Metanephros (tissue), 1 donor: ENCODE results near the gene NCAPH2. TPM values are rescaled to one million over a fixed set of nuclear protein-coding genes. Genes with fewer than 3 reads are reported as not detected.

Experiments
- total RNA-seq: library from RNA; depleted of rRNA; stranded (reverse); fragments of >200 nt; gene quantifications from one replicate; pipeline ENCODE4 v1.2.3, GENCODE V29; 2014

The NCAPH2 gene
- 36.1 TPM for total RNA-seq

DNA sequence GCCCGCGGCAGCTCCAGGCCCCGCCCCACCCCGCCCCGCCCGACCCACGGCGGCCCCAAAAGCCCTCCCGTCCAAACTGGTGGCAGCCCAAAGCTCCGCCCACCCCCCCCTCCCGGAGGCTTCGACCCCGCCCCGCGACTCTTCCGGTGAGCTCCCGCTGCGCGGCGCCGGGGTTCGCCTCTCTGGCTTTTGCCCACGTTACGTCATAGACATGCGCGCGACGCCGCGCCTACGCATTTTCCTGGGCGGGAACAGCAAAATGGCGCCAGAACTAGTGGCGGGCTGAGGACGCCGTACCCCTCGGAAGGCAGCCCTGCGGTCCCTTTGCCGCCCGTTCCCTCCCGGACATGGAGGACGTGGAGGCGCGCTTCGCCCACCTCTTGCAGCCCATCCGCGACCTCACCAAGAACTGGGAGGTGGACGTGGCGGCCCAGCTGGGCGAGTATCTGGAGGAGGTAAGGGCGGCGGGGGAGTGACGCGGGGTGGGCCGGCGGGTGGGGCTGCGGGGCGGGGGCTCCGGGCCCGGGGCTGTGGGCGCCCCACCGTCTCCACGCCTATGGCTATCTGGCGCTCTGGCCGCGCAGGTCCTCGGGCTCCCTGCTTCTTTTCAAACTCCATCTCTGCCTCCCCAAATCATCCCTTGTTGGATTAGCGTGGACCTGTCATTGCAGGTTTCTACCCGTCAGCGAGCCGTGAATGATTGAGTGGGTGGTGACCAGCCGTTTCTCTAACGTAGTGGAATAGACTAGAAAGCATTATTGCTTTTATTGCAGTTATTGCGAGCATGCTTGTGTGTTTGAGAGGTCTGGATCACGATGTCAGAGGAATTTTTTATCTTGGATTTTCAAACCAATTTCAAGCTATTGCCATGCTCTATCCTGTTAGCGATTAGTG lies at the start of gene NCAPH2:
TSS of gene NCAPH2 (plus strand) at position 234 of the 894 bp plus-strand sequence. CDS start at position 348, 114 bp downstream.

DNA sequence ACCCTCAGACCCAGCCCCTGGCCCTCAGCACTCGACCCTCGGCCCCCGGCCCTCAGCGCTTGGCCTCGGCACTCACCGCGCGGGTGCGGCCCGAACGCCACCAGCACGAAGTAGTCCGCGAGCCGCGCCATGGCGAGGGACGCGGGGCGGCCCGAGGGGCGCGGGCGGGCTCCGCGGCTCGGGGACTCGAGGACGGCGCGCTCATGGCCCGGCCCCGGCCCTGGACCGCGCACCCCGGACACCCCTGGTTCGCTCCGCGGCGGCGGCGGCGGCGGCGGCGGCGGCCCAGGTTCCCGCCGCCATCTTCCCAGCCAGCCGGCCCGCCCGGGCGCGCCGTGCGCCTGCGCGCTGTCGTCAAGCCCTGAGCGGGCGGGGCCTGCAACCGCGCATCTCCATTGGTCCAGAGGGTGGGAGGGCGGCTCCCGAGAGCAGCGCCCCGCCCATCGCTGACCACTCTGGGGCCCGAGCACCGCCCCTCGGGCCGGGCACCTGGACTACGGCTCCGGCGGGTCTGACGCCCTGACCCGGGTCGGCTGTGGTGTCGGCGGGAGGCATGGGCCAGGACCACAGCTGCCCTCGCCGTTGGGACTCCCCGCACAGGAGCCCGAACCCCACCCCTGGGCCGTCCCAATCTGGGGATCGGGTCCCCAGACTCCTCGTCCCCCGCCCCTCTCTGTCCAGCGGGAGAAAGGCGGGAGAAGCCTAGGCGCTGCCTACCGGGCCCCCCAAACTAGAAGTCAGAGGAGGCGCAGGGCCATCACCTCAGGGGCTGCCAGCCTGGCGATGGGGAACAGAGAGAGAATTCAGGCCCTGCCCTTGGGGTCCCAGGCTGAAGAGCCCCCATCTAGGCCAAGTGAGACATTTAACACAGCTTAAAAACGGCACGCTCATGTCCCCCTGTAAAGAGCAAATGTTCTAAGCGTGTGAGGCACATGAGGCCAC lies 33.0 kb upstream of the NCAPH2 start, which contains the start of gene SBF1:
TSS of gene SBF1 (minus strand) at position 326 of the 942 bp plus-strand sequence. CDS start at position 131, 195 bp downstream.

DNA sequence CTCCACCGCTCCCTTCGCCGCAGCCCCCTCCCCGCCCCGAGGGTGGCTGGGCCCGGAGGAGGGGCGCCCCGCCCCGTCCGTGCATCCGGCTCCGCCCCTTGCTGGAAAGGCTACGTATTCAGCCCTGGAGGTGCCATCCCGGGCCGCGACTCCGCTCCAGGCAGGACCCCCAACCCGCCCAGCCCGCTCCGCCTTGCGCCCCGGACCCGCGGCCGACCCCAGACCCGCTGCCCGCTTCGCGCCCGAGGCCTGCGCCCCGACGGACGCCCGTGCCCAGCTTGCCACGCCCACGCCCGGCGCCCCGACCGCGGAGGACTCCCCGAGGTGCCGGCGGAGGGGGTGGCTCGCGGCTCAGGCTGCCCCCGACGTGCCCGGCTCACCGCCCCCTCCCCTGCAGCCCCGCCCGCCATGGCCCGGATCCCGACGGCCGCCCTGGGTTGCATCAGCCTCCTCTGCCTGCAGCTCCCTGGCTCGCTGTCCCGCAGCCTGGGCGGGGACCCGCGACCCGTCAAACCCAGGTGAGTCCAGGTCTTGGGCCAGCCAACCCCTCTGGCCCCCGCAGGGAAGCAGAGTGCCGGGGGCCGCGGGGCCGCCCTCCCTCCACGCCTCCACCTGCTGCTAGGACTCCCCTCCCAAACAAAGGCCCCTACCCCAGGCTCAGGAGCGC lies 26.5 kb upstream of the NCAPH2 start, which contains the start of gene ADM2:
TSS of gene ADM2 (plus strand) at position 104 of the 667 bp plus-strand sequence. CDS start at position 409, 305 bp downstream.

DNA sequence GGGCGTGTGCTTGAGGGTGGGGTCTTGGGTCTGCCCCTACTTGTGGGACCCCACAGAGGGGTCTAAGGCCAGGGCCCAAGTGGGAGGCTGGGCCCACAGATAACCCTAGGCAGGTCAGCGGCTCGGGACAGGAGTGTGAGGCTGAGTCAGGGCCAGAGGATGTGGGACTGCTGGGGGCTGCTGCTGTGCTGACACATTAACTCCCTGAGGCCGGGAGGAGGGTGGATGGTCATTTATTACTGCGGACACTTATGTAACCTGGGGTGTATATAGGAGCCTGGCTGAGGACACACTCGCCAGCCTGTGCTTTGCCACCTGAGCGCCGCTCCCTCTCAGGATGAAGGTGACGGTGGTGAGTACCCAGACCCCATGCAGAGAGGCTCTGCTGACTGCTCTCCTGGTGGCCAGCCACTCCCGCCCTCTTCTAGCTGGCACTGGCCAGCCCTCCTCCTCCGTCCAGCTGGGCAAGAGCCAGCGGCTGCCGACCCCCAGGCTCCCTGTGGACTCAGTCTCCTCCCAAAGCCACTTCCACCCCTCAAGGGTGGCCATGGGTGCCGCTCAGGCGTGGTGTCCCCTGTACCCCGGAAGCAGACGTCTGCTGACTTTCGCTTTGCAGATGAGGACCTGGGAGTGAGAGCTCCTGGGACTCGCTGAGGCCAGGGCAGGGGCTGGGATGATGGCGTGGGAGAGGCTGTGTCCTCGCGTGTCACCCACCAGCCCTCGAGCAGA lies 21.3 kb upstream of the NCAPH2 start, which contains the start of gene MIOX:
TSS of gene MIOX (plus strand) at position 299 of the 729 bp plus-strand sequence. CDS start at position 338, 39 bp downstream.

DNA sequence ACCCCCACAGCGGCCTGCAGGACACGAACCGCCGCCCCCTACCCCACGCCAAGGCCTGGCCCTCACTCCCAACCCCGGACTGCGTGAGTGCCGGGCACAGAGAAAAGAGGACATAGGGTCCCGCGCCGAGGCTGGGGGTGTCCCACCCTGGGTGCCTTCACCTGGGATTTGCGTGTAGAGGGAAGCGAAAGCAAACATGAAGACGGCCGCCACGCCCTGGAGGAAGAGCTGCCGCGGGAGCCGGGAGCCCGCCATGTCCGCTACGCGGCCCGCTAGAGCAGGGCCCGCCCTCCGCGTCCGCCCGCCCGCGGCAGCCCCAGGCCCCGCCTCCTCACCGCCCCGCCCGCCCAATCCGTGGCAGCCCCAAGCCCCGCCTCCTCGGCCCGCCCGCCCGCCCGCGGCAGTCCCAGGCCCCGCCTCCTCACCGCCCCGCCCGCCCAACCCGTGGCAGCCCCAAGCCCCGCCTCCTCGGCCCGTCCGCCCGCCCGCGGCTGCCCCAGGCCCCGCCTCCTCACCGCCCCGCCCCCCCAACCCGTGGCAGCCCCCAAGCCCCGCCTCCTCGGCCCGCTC lies 518 bp upstream of the NCAPH2 start, which contains the start of gene LMF2:
TSS of gene LMF2 (minus strand) at position 282 of the 570 bp plus-strand sequence. CDS start at position 255, 27 bp downstream.

DNA sequence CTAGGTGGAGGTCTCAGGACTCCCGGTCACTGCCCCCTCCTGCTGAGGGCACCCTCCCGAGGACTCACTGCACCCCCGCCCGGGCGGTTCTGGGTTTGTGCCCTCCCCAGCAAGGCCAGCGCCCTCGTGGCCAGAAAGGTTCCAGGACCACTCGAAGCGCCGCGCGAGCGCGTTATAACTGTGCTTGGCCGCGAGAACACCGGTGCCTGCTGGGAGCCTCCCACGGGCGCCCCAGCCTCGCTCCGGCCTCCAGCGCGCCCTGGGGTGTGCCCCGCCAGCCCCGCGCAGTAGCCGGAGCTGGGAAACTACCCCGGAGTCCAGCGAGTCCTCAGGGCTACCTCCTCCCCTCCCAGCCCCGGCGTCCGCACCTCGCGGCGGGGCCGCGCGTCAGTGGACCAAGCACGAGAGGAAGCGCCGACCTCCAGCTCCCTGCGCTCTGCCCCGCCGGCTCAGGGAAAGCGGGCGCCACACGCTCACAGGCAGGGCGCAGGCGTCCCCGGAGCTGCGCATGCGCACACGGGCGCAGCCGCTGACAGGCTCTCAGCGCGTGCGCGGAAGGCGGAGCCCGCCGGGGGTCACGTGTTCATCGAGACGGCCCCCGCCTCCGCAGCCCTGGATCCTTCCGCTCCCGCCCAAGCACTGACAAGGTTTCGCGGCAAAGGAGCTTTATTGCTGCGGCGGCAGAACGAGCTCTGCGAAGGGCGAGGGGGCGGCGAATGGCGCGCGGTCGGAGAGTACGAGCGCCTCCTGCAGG lies 17.3 kb downstream of the NCAPH2 start, which contains the start of gene SCO2:
TSS of gene SCO2 (minus strand) at position 495 of the 754 bp plus-strand sequence. CDS start 1,187 bp downstream, outside the sequence.

DNA sequence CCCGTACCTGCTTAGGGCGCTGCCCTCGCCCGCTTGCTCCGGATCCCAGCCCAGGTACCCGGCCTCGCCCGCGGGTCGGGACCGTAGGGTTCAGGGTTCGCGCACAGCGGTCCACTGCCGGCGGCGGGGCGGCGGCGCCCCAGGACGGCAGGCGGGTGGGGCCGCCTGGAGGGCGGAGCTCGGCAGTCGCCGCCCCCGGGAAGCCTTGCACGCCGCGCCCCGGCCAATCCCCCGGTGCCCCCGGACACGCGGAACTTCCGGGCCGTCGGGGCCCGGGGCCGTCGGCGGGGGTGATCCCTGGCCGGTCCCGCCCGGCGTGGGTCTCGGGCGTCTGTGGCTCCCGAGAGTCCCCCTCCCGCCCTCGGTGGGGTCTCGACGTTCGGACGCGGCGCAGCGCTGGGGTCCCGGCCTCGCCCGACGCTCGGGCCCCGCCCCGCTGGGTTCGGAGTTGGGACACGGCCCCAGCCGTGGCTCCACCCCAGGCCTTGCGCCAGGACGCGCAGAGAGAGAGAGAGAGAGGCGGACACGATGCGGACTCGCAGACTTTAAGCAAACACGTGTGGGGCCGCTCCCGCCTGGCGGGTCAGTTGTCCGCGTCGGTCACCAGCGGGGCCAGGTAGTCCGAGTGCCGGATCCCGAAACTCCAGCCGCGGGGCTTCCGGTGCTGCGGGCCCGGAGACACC lies 22.0 kb downstream of the NCAPH2 start, which contains the start of gene TYMP:
TSS of gene TYMP (minus strand) at position 116 of the 683 bp plus-strand sequence. CDS start 303 bp downstream, outside the sequence.

DNA sequence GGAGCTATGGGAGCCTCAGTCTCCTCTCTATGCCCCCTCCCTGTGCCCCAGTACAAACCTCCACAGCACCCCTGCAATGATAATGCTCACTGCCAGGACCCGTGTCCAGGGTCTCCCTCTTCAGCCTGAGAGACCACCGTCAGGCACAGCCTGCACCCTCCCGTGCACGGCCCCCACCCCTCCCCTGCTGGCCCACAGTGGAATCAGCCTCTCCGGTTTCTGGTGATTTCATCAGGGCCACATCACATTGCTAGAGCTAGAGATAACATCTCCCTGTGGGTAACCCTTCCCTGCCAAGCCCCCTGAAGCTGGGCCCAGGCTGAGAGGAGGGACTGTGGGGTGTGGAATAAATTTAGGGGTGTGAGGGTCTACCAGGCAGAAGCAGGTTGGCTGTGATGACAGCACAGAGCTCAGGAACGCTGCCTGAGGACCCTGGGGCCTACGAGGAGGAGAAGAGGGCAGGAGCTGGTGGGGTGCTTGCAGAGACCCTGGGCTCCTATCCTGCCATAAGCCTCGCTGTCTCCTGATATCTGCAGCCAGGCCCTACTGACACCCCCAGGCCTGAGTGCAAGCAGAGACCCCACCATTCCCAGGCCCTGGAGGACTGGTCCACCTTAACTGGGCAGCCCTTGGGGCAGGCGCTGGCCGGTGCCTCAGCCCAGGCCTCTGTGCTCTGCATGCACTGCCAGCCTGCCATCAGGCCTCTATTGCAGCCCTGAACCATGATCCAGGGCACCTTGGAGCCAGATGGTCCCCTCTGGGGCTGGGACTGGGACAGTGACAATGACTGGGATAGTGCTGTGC lies 37.7 kb downstream of the NCAPH2 start, which contains the start of gene KLHDC7B:
TSS of gene KLHDC7B (plus strand) at position 378 of the 804 bp plus-strand sequence. CDS start at position 723, 345 bp downstream.

DNA sequence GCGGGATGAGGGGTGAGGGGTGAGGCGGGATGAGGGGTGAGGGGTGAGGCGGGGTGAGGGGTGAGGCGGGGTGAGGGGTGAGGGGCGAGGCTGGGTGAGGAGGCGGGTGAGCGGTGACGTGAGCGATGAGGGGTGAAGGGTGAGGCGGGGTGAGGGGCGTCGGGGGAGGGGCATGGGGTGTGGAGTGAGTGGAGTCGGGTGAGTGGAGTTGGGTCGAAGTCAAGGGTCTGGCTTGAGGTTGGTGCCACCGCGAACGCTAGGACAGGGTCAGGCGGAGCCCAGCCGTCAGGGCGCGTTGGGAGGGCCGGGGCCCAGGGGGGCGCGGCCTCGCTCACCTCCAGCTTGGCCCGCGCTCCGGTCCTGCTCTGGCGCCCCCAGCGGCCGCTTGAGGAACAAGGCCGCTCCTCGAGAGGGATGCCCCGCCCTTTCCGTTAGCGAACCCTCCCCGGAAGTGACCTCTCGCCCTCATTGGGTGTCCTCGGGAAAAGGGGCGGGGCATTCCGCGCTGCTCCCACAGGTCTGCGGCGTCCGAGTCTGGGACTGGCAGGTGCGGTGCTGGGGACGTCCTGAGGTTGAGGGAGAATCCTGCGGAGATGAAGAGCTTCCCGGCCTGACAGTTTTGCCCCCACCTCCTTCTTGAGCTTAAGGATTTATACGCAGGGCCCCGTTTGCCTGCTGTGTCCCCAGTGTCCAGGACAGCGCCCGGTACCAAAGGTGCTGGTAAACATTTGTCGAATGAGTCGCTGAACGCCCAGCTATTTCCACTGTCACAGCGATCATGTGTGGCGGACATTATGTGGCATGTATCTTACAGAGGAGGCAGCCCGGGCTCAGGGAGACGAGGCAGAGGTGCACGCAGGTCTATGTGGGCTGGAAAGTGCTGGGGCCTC lies 54.7 kb downstream of the NCAPH2 start, which contains the start of gene SYCE3:
TSS of gene SYCE3 (minus strand) at position 397 of the 890 bp plus-strand sequence. CDS start 6,514 bp downstream, outside the sequence.

Other genes starting within 250 kb of the NCAPH2 start
- gene MAPK12, start 246.5 kb upstream of the NCAPH2 start, total RNA-seq, result 19.1 TPM
- 6.8 TPM for gene MAPK11, start 237.8 kb upstream of the NCAPH2 start, total RNA-seq
- gene PLXNB2, start 200.6 kb upstream of the NCAPH2 start, total RNA-seq, result 302 TPM
- 10.0 TPM for gene DENND6B, start 181.2 kb upstream of the NCAPH2 start, total RNA-seq
- gene PPP6R2, start 164.9 kb upstream of the NCAPH2 start, total RNA-seq, result 58.2 TPM
- gene SBF1, start 33.2 kb upstream of the NCAPH2 start, total RNA-seq, result 56.7 TPM
- 2.2 TPM for gene ADM2, start 26.7 kb upstream of the NCAPH2 start, total RNA-seq
- 5.4 TPM for gene MIOX, start 21.4 kb upstream of the NCAPH2 start, total RNA-seq
- gene LMF2, start 522 bp upstream of the NCAPH2 start, total RNA-seq, result 48.6 TPM
- 0.47 TPM for gene SCO2, start 17.4 kb downstream of the NCAPH2 start, total RNA-seq
- 11.6 TPM for gene TYMP, start 21.8 kb downstream of the NCAPH2 start, total RNA-seq
- gene KLHDC7B, start 37.7 kb downstream of the NCAPH2 start, total RNA-seq, result 0.18 TPM
- gene SYCE3, start 54.7 kb downstream of the NCAPH2 start, total RNA-seq, result 0.58 TPM
- gene CPT1B, start 70.2 kb downstream of the NCAPH2 start, total RNA-seq, result 20.6 TPM
- gene CHKB, start 74.6 kb downstream of the NCAPH2 start, total RNA-seq, result 70.8 TPM
- gene MAPK8IP2, start 92.6 kb downstream of the NCAPH2 start, total RNA-seq, result 1.8 TPM
- 17.6 TPM for gene ARSA, start 119.9 kb downstream of the NCAPH2 start, total RNA-seq
- gene SHANK3, start 164.6 kb downstream of the NCAPH2 start, total RNA-seq, result 23.5 TPM
- gene ACR, start 230.0 kb downstream of the NCAPH2 start, total RNA-seq, result 0.18 TPM